ENCODE results near the gene CYP4X1. TPM values are rescaled to one million over a fixed set of nuclear protein-coding genes. Genes with fewer than 3 reads are reported as not detected.

CYP4X1 gene
- total and polyA plus RNA-seq, 9 of the 15 experiments (the other 6 are each of a cell fraction or from before 2014, with no cell fraction given) = 0.03 to 0.17 (median 0.06) TPM; not detected in 6

GRCh38 chr1:46983830-46984586 lies 39.5 kb upstream of the CYP4X1 start:
- Histone ChIP-seq H3K9ac (ENCODE audit: insufficient read depth in 1 of 2, low read depth in 2 of 2, low read length in 2 of 2) (no peak overlapping the region), H3K9me1 (ENCODE audit: control insufficient read depth, insufficient read depth, low read length) (no peaks in the 10 kb centered on the region), H3K9me3 (replicated peaks; ENCODE audit: control insufficient read depth, insufficient read depth, low read depth, low read length) (no peaks in the 10 kb centered on the region), H3K79me2 (ENCODE audit: control insufficient read depth, insufficient read depth, low read length) (no peaks in the 10 kb centered on the region), H3K36me3 (ENCODE audit: control insufficient read depth, insufficient read depth, low read length) (no peaks in the 10 kb centered on the region), H2AFZ (ENCODE audit: low read depth, low read length) (no peak overlapping the region), H4K20me1 (replicated peaks; ENCODE audit: control insufficient read depth, insufficient read depth, low read length) (no peaks in the 10 kb centered on the region), H3K4me3 (no peak overlapping the region), H3K4me2 (ENCODE audit: insufficient read depth, low read length) (no peak overlapping the region), H3K4me1 (replicated peaks in 1 of 2; ENCODE audit: control insufficient read depth in 2 of 2, insufficient read depth in 2 of 2, low read length in 2 of 2) (no peaks in the 10 kb centered on the region), H3K27me3 (ENCODE audit: control insufficient read depth in 2 of 2, insufficient read depth in 2 of 2, low read length in 2 of 2) (no peaks in the 10 kb centered on the region; a peak in 1 of 5 replicates), H3K27ac (ENCODE audit: extremely low read depth, low read depth, low read length) (no peak overlapping the region)
- intact Hi-C loops (cut with micrococcal nuclease) (no loop called here), in situ Hi-C loops (cut with MboI) (loop anchor here (10.0 kb wide), 1 partner anchor 239 kb away; no protein-coding TSS in a partner anchor)
- ChIA-PET POLR2A (interaction anchor here (0.6 kb wide), 1 partner anchor 67 kb away, joined by 3 read pairs; no protein-coding TSS in a partner anchor), CTCF (ENCODE audit: low intra/inter-chr PET ratio) (no interaction called here)
- 0% methylated on average over 2 of the region's 3 CpGs for WGBS (ENCODE audit: insufficient coverage, low coverage, missing lambda C conversion rate)
- no peak for DNase-seq (ENCODE audit: extremely low read depth in 1 of 4, low spot score in 3 of 4)
- ATAC-seq = no peak
- BruUV-seq (replicated peaks) = no TSS peak
- FAIRE-seq = no peak
- TF ChIP-seq SUPT5H (IDR thresholded peaks at IDR 0.05) = no peak
- TF ChIP-seq EHMT2 (IDR thresholded peaks at IDR 0.05) = no peak
- no peak for TF ChIP-seq NR2C1 (IDR thresholded peaks at IDR 0.05)
- TF ChIP-seq NR2C1 (tag; IDR thresholded peaks at IDR 0.05) = no peak
- TF ChIP-seq MEF2D (tag; conservative IDR thresholded peaks at IDR 0.05; ENCODE audit: low read depth) = no peak
- no peak for TF ChIP-seq TEAD4 (IDR thresholded peaks at IDR 0.05; ENCODE audit: low read length)
- TF ChIP-seq TEAD4 (CRISPR knock-in tag; IDR thresholded peaks at IDR 0.05; ENCODE audit: borderline replicate concordance) = no peak
- no peak for TF ChIP-seq ZNF224 (CRISPR knock-in tag; IDR thresholded peaks at IDR 0.05)
- TF ChIP-seq PRDM10 (IDR thresholded peaks at IDR 0.05; ENCODE audit: partially characterized antibody) = no peak
- no peak for TF ChIP-seq ZNF561 (CRISPR knock-in tag; conservative IDR thresholded peaks at IDR 0.05)
- no peak for TF ChIP-seq UBTF (IDR thresholded peaks at IDR 0.05; ENCODE audit: borderline replicate concordance in 1 of 2, low read depth in 2 of 2, low read length in 2 of 2)
- no peak for TF ChIP-seq HINFP (tag; conservative IDR thresholded peaks at IDR 0.05; ENCODE audit: low read depth)
- no peak for TF ChIP-seq ZNF311 (CRISPR knock-in tag; IDR thresholded peaks at IDR 0.05)
- TF ChIP-seq HMBOX1 (IDR thresholded peaks at IDR 0.05) = no peak
